NCI-H187 (cell line): ENCODE data around the gene PIGS.
"Not testable (repeated sequence)": the region's sequence is repeated elsewhere in the genome, so short reads cannot be mapped to it uniquely, and the experiment has no call there.

Source experiments
- DNase-seq, 2 experiments: peaks; one replicate each; lab custom pipeline; 2025; lab: John Stamatoyannopoulos, UW

Gene PIGS

DNA sequence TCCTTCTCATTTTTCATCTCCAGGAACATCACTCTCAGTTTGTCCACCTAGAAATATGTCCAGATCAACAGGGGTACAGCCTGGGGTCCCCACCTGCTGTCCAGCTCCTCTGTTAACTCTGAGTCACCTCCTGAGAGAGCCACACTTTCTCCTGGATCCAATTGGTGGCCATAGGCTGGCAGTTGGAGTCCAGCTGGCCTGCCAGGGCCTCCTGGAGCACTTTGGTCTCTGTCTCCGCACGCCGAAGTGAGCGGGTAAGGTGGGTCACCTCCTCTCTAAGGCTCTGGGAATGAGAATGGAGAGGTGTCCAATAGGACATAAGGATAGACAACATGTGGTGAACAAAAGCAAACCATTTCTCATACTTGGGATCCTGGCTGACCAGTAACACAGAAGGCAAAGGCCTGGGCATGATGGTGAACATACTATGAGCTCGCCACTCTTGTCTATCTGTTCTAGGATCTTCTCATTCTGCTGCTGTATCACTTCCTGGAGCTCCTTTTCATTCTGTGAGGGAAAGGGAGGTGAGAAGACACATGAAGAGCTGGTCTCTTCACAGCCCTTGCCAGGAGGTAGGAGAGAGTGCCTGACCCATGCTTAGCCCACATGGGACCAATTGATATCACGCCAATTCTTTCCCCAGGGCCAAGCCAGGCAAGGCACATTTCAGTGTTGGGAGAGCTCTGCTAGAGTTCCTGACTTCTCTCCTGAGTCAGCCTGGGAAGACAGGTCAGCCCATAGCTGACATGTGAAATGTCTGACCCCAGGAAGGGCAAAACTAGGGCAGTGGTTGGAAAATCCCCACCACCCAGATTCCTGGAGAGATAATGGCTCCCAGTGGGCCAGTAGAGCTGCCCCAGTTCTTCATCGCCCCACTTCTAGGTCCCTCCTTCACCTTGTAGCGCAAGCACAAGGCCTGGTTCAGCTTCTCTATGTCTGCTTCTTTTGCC lies 7.2 kb upstream of the PIGS start:
- DNase-seq: no peak

DNA sequence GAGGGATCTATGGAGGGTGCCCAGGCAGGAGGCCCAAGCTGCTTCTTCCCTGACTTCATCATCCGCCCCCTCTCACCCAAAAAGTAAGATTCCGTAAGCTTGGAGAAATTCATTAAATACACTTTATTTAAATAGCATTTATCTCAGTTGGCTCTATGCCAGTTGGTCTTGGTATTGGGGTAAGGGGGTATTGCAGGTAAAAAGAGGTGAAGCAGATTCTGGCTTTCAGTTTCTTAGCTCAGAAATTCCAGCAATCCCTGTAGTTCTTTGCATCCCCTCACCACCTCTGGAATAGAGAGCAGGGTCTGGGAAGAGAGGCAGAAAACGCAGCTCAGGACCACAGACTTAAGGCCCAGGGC lies 6.1 kb upstream of the PIGS start:
- DNase-seq: no peak

GRCh38 chr17:28576758-28577465 lies 5.6 kb upstream of the PIGS start, which contains the start of gene ALDOC:
Gene ALDOC (minus strand): TSS chr17:28576895. CDS start chr17:28575532, 1,363 bp downstream.
- DNase-seq: peak; percentile 89 to 90

GRCh38 chr17:28576016-28576415 lies 4.7 kb upstream of the PIGS start:
- DNase-seq: not testable (repeated sequence)

DNA sequence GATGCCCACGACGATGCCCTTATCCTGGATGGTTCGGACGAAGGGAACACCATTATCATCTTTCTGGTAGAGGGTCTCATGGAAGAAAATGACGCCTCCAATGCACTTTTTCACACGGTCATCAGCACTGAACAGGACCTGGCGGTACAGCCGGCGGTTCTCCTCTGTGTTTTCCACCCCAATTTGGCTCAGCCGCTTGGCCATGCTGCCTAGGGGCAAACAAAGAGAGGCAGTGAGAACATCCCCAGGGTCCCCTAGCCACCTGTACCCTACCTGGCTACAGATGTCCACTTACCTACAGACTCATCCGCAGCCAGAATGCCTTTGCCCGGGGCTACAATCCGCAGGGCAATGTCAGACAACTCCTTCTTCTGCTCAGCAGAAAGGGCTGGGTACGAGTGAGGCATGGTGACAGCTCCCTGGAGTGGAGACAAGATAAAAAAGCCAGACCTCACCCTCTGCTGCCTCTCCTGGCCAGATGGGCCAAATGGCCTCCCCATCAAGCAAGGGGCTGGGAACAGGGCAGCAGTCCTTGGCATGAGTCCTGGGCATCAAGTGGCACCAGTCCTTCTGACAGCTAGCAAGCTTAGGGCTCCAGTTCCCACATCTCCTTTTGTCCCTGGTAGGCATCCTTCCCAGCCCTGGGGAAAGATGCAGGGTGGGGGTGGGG lies 3.9 kb upstream of the PIGS start:
- no peak for DNase-seq

GRCh38 chr17:28574526-28574925 lies 3.2 kb upstream of the PIGS start:
- no peak for DNase-seq

DNA sequence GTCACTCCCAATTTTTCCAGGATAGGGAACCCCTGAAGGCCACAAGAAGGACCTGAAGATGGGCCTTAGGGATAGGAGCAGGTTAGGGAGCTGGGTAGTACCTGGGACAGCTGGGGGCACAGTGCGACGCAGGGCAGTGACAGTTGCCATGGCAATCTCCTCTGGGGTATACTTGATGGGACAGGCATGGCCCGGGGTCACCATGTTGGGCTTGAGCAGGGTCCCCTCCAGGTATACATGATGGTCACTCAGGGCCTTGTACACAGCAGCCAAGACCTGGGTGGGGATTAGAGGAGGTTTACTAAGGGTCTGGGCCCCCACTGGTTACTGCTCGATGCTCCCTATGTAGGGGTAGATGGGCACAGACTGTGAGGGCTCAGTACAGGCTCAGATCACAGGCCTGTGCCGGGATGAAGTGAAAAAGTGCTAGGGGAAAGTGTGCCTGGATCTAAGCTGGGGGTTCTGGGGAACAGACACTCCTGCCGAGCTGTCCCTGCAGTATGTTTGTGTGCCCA lies 2.7 kb upstream of the PIGS start:
- no peak for DNase-seq

- no peak for DNase-seq
Measured at GRCh38 chr17:28573521-28573920, 2.2 kb upstream of the PIGS start.

DNA sequence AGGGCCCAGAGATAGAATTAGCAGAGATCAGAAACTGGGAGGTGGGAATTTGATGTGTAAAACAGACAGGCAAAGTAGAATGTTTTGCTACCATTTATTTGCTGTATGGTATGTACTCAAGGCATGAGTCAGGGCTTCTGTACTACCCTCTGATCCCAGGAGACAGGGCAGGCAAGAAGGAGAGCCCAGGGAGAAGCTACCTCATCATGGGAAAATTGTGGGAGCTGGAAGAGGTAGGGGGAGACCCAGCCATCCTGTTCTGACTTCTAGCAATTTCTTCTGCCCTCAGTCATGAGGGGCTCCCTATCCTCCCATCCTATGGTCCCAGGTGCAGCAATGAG lies 1.7 kb upstream of the PIGS start:
- no peak for DNase-seq

DNA sequence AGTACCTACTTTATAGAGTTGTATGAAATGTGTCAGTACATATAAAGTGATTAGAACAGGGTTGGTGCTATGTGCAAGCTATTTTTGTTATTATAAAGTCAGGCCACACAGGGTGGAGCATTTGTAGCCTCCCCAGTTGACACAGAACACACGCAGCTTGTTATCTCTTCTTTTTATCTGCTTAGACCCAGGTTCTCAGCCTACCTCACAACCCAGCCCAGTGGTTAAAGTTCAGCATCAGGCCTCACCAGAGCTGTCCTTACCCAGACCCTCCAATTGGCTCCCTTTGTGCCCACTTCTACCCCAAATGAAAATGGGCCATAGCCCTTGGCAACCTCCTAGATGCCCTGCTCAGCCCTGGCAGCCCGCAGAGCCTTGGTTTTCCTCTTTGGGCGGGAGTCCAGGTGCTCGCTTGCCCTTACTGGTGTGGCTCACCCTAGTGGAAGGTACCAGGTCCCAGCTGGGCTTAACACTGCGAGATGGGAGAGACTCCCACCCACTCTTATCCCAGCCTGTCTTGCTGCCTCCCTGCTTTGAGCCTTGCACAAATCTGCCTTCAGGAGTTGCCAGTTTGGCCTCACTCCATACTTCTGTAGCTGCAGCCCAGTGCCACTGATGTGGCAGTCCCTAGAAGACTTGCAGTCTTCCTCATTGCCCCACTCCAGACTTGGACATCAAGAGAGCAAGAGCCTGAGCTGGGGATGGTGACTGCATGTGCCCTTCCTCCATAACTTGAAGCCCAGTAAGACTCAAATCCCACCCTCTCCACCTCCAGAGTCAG lies 1.1 kb upstream of the PIGS start:
- DNase-seq: no peak

GRCh38 chr17:28570716-28571360 lies 486 bp downstream of the PIGS start:
- DNase-seq: no peak

DNA sequence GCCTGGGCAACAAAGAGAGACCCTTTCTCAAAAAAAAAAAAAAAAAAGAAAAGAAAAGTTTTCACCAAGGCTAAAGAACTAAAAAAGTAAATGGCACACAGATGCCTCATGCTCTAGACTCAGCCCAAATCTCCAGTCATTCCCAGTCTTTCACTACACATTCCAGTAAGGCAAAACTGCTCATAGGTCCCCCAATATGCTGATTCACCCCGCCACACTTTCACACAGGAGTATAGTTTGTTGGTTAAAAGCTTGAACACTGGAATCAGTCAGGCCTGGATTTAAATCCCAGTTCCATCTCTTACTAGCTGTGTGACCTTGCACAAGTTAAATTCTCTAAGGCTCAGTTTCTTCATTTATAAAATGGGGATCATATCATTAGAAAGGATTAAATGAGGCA lies 1.9 kb downstream of the PIGS start:
- no peak for DNase-seq

DNA sequence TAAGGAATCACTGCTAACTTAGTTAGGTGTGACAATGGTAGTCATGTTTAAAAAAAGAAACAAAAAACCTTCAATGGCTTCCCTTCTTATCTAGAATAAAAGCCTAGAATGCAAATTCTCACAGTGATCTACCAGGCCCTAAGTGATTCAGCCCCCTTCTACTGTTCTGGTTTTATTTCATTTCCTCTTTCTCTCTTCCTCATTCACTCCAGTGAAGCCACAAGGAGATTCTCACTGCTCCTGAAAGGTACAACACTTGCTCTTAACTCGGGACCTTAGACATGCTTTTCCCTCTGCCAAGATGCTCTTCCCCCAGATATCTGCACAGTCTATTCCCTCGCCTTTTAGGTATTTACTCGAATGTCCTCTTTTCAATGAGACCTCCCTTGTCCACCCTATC lies 3.7 kb downstream of the PIGS start:
- no peak for DNase-seq

DNA sequence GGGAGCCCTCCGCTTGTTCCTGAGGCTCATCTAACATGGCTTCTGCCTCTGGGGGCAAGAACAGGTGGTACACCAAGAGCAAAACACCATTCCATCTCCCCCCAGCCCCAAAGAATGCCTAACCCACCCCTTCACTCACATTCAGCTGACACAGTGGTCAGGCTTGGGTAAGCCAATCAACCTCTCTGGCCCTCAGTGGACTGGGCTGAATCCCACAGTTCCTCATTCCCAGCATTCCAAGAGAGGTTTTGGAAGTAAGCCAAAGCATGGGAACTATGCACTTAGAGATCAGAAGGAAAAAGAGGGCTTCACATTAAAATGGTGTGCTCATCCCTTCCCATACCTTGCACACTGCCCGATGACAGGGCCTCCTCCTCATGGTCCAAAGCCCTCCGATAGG lies 7.8 kb downstream of the PIGS start:
- no peak for DNase-seq

- DNase-seq: no peak
Measured at GRCh38 chr17:28555022-28555421, 16.3 kb downstream of the PIGS start.

GRCh38 chr17:28554565-28554964 lies 16.8 kb downstream of the PIGS start:
- DNase-seq: no peak

- DNase-seq: no peak
Measured at GRCh38 chr17:28553000-28553505, 18.3 kb downstream of the PIGS start.

- DNase-seq: peak; percentile 40 to 67
Measured at GRCh38 chr17:28552176-28552999, 18.9 kb downstream of the PIGS start, which contains the start of gene UNC119. Gene UNC119 (minus strand): TSS chr17:28552624. CDS start chr17:28552557, 67 bp downstream.

DNA sequence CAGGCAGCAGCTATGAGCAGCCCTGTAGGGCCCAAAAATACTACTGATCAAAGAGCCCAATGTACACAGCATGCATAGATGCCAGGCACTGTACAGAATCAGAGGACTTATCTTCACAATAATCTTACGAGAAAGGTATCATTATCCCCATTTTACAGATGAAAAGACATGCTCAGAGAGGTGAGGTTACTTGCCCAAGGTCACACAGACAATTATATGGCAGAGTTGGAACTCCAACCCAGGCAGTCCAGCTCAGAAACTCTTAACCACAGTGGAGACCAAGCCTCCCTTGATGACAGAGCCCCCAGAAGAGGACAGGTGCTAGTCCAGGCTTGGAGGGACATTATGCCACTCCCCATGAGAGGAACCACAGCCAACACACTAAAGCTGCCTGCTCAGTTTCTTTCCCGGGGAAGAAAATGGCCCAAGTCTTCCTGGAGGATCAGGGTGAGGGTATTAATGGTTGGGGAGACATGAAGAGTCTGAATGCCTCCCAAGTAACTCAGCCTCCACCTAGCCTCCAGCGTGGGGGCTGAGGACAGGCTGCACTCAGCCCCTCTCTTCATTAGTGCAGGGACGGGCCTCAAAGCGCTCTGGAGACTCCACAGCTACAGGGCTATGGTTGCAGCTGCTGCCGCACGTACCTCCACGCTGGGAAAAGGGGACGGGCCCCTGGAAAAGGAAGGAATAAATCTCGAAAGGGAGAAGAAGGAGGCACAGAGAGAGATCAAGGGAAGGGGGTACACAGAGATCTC lies 19.7 kb downstream of the PIGS start:
- DNase-seq: no peak
